Nephron (organoid): ENCODE measurements around the gene ATF7.
A peak's percentile ranks its signal among the peaks of the same experiment; 100 is the strongest.

Source experiments
- H3K27ac Mint-ChIP-seq, 3 experiments: 2 replicates each; pipeline ENCODE4 v1.8.0; 2020; ENCODE audit warnings: mixed read lengths in 3 of 3, mild to moderate bottlenecking in 2 of 3, moderate library complexity in 1 of 3
- H3K27me3 Mint-ChIP-seq: 2 replicates; pipeline ENCODE4 v1.8.0; 2021; ENCODE audit warnings: low read depth, mild to moderate bottlenecking, moderate library complexity, mixed read lengths
- H3K36me3 Mint-ChIP-seq: 2 replicates; pipeline ENCODE4 v1.8.0; 2020; ENCODE audit warnings: low read depth, mixed read lengths
- H3K4me1 Mint-ChIP-seq: 2 replicates; pipeline ENCODE4 v1.8.0; 2020; ENCODE audit warnings: mixed read lengths
- H3K4me3 Mint-ChIP-seq, 3 experiments: 2 replicates each; pipeline ENCODE4 v1.8.0; 2020; ENCODE audit warnings: mild to moderate bottlenecking in 3 of 3, mixed read lengths in 3 of 3, moderate library complexity in 2 of 3
- H3K9me3 Mint-ChIP-seq: 2 replicates; pipeline ENCODE4 v1.8.0; 2020; ENCODE audit warnings: mixed read lengths
- TF ChIP-seq, protein P1 (sequence below), 3 experiments: fragments of 200-600 bp; sonication (generic); IDR thresholded peaks; one replicate each; pipeline ENCODE4 v1.5.0; 2021; ENCODE audit warnings: antibody characterized with exemption in 3 of 3; ENCODE audit not compliant: unreplicated experiment in 3 of 3

Gene ATF7

DNA sequence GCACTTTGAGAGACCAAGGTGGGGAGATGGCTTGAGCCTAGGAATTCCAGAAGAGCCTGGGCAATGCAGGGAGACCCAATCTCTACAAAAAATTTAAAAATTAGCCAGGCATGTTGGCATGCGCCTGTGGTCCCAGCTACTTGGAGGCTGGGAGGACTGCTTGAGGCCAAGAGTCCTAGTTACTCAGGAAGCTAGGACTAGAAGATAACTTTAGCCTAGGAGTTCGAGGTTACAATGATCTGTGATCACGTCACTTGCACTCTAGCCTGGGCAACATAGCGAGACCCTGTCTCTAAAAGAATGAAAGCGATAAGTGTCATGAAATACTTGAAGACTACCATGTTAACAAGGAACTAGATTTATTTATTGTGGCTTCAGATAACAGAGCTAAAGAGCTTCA is 3.5 kb downstream of the ATF7 start:
- TF ChIP-seq, protein P1, sequence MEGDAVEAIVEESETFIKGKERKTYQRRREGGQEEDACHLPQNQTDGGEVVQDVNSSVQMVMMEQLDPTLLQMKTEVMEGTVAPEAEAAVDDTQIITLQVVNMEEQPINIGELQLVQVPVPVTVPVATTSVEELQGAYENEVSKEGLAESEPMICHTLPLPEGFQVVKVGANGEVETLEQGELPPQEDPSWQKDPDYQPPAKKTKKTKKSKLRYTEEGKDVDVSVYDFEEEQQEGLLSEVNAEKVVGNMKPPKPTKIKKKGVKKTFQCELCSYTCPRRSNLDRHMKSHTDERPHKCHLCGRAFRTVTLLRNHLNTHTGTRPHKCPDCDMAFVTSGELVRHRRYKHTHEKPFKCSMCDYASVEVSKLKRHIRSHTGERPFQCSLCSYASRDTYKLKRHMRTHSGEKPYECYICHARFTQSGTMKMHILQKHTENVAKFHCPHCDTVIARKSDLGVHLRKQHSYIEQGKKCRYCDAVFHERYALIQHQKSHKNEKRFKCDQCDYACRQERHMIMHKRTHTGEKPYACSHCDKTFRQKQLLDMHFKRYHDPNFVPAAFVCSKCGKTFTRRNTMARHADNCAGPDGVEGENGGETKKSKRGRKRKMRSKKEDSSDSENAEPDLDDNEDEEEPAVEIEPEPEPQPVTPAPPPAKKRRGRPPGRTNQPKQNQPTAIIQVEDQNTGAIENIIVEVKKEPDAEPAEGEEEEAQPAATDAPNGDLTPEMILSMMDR (IDR thresholded peaks at IDR 0.05; ENCODE audit: unreplicated experiment in 3 of 3): no peak
- H3K9me3 Mint-ChIP-seq: no peaks in the 10 kb centered on the region

DNA sequence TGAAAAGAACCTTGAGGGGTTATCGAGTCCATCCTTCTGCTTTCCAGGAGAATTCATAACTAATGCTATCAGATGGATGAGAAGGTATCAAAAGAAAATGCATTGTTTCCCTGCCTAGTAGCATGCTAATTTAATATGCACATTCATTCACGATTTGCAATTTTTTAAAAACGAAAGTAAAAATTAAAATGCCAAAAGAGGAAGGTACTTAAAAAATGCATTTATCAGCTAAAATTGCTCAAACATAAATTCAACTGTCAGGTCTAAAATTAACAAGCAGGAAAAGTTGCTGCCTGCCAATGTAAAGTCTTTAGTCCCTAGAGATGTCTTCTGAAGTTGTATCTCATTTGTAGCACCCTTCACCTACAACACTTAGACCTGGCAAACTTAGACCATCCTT is 7.9 kb downstream of the ATF7 start:
- Mint-ChIP-seq H3K27me3 (no peaks in the 10 kb centered on the region), H3K4me3 (peak overlapping the region in 2 of 3 experiments; percentile 14 to 39), H3K27ac (peak overlapping the region; percentile 78 to 87 (median 87)), H3K36me3 (peaks cover 27% of the 10 kb centered on the region), H3K9me3 (no peaks in the 10 kb centered on the region), H3K4me1 (peaks cover 17% of the 10 kb centered on the region)
- TF ChIP-seq, protein P1 (IDR thresholded peaks at IDR 0.05; ENCODE audit: unreplicated experiment in 3 of 3): no peak

More for the DNA sequence above, 3.5 kb downstream of the ATF7 start:
- H3K4me1 Mint-ChIP-seq: peaks cover 47% of the 10 kb centered on the region
- H3K36me3 Mint-ChIP-seq: peaks cover 11% of the 10 kb centered on the region
- H3K4me3 Mint-ChIP-seq: peak overlapping the region in 1 of 3 experiments; percentile 94
- H3K27me3 Mint-ChIP-seq: no peaks in the 10 kb centered on the region
- H3K27ac Mint-ChIP-seq: peak overlapping the region; percentile 38 to 99 (median 89)

DNA sequence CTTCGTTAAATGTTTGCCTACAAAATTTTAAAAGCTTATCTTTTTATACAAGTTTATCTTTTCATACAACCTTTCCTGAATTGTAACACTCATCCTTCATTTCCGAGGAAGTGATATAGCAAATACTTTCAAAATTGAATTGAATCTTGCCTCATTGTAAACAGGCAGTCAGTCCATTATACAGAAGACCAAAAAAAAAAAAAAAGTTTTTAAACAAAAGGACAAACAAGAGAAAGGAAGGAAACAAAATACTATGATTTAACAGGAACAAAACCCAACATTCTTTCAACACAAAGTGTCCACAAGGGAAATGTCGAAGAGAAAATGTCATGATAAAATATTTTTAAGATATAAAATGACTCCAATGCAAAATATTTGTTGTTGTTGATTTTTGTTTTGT is 8.5 kb downstream of the ATF7 start:
- TF ChIP-seq, protein P1 (IDR thresholded peaks at IDR 0.05; ENCODE audit: unreplicated experiment in 3 of 3): no peak
- Mint-ChIP-seq H3K27me3 (no peaks in the 10 kb centered on the region), H3K4me3 (peak overlapping the region in 1 of 3 experiments; percentile 42), H3K4me1 (peaks cover 17% of the 10 kb centered on the region), H3K27ac (peak overlapping the region; percentile 78 to 87 (median 87)), H3K9me3 (no peaks in the 10 kb centered on the region), H3K36me3 (peaks cover 27% of the 10 kb centered on the region)

- no peak overlapping the region for H3K27ac Mint-ChIP-seq
- peaks cover 17% of the 10 kb centered on the region for H3K4me1 Mint-ChIP-seq
- no peak overlapping the region for H3K4me3 Mint-ChIP-seq
- no peaks in the 10 kb centered on the region for H3K9me3 Mint-ChIP-seq
- TF ChIP-seq, protein P1 (IDR thresholded peaks at IDR 0.05; ENCODE audit: unreplicated experiment in 3 of 3): no peak
- H3K36me3 Mint-ChIP-seq: peaks cover 27% of the 10 kb centered on the region
- no peaks in the 10 kb centered on the region for H3K27me3 Mint-ChIP-seq
Measured at GRCh38 chr12:53616950-53617349, 9.2 kb downstream of the ATF7 start.

- no peaks in the 10 kb centered on the region for H3K27me3 Mint-ChIP-seq
- no peak overlapping the region for H3K4me3 Mint-ChIP-seq
- no peaks in the 10 kb centered on the region for H3K9me3 Mint-ChIP-seq
- H3K4me1 Mint-ChIP-seq: peaks cover 12% of the 10 kb centered on the region
- H3K36me3 Mint-ChIP-seq: peaks cover 24% of the 10 kb centered on the region
- H3K27ac Mint-ChIP-seq: no peak overlapping the region
- TF ChIP-seq, protein P1 (IDR thresholded peaks at IDR 0.05; ENCODE audit: unreplicated experiment in 3 of 3): no peak
Measured at GRCh38 chr12:53613821-53614220, 12.4 kb downstream of the ATF7 start.

- TF ChIP-seq, protein P1 (IDR thresholded peaks at IDR 0.05; ENCODE audit: unreplicated experiment in 3 of 3): no peak
- H3K36me3 Mint-ChIP-seq: peaks cover 18% of the 10 kb centered on the region
- H3K27ac Mint-ChIP-seq: no peak overlapping the region
- no peaks in the 10 kb centered on the region for H3K9me3 Mint-ChIP-seq
- H3K4me1 Mint-ChIP-seq: peaks cover 5% of the 10 kb centered on the region
- H3K4me3 Mint-ChIP-seq: no peak overlapping the region
- no peaks in the 10 kb centered on the region for H3K27me3 Mint-ChIP-seq
Measured at GRCh38 chr12:53612978-53613377, 13.2 kb downstream of the ATF7 start.
